Ovary (tissue), 9 donors: ENCODE results near the gene SPATA1. TPM values are rescaled to one million over a fixed set of nuclear protein-coding genes. Genes with fewer than 3 reads are reported as not detected.

Source experiments
- DNase-seq, 5 donors: peaks; one replicate each; pipeline ENCODE4 v3.0.0-alpha.2; 2019 to 2020
- H3K27ac ChIP-seq, 2 donors: fragments of 200-600 bp; one replicate each; pipeline versions ENCODE4 v1.5.1 to v1.8.0; 2019 to 2022
- H3K27me3 ChIP-seq: fragments of 200-600 bp; one replicate; pipeline ENCODE4 v1.8.0; 2022
- H3K36me3 ChIP-seq: fragments of 200-600 bp; sonication (generic); one replicate; pipeline ENCODE4 v1.5.1; 2019
- H3K4me1 ChIP-seq: one replicate; pipeline ENCODE4 v1.8.1; 2013; ENCODE audit warnings: mild to moderate bottlenecking, moderate library complexity; ENCODE audit not compliant: insufficient read depth
- H3K4me3 ChIP-seq: fragments of 200-600 bp; sonication (generic); one replicate; pipeline ENCODE4 v1.5.1; 2017
- H3K9me3 ChIP-seq, 2 donors: fragments of 200-600 bp in 1 of 2; sonication (generic) in 1 of 2; one replicate each; pipeline versions ENCODE4 v1.5.1 to v1.8.1; 2013 to 2019; ENCODE audit warnings: mild to moderate bottlenecking in 1 of 2, moderate library complexity in 1 of 2
- EP300 ChIP-seq: sonication (generic); formaldehyde crosslinking; IDR thresholded peaks from one replicate; pipeline ENCODE4 v1.6.1; 2017; ENCODE audit warnings: antibody characterized with exemption
- POLR2A ChIP-seq: fragments of 450-650 bp; IDR thresholded peaks from one replicate; pipeline ENCODE4 v1.6.1; 2017; ENCODE audit warnings: antibody characterized with exemption, mild to moderate bottlenecking, moderate library complexity
- WGBS, 3 donors: extraction: QIAGEN DNeasy Blood & Tissue Kit in 1 of 3; methylation state at CpG; one replicate each; pipeline versions ENCODE4 v1.1.5 to v1.1.7; 2013 to 2017; 5-methylcytosine and 5-hydroxymethylcytosine counted together
- intact Hi-C, 4 donors: fragments of 100-400 bp; cut with DNase I; formaldehyde crosslinking; loops; one replicate each; pipeline versions ENCODE4 v1.11.0 to v1.15.1; 2022 to 2023
- polyA plus RNA-seq, 2 donors: library from polyadenylated mRNA; stranded (reverse); fragments of 200-250 nt in 1 of 2; fragments of 350-450 nt in 1 of 2; fragmentation: Illumina TruSeq in 1 of 2; extraction: RNeasy Lipid Tissue Mini Kit (QIAGEN cat#74804) in 1 of 2; gene quantifications; one replicate each; pipeline ENCODE4 v1.2.3, GENCODE V29; 2013 to 2014
- total RNA-seq, 7 donors: library from RNA; depleted of rRNA in 2 of 7; stranded (reverse); fragments of >200 nt in 2 of 7; fragmentation: NEBNext Ultra II Directional in 3 of 7; extraction: Animal tissue kit (Norgen Biotek cat#: 25700) in 3 of 7; gene quantifications; one replicate each; pipeline versions ENCODE4 v1.1.0 to v1.2.4, GENCODE V29; 2016 to 2023
- TF ChIP-seq, protein P1 (sequence below), 3 donors: fragments of 450-650 bp in 2 of 3; fragments of 200-600 bp in 1 of 3; IDR thresholded peaks; one replicate each; pipeline versions ENCODE4 v1.5.1 to v1.8.0; 2016 to 2022; ENCODE audit warnings: antibody characterized with exemption in 3 of 3, mild to moderate bottlenecking in 1 of 3
- donor health status: DM: no; HTN: no; CAD: no; lungs with moderate emphysema.
- donor health status: DM: no; HTN: no; CAD: no.
- donor health status: Bipolar disorder and iron deficiency.
- donor health status: DM: yes; HTN: yes; CAD: no.
- donor health status: DM: no; HTN: no; CAD: no.
- donor health status: DM: yes; HTN: yes; CAD: no.

Gene SPATA1
- total and polyA plus RNA-seq, 9 donors = 0.12 to 1.9 (median 0.52) TPM; not detected in 1

DNA sequence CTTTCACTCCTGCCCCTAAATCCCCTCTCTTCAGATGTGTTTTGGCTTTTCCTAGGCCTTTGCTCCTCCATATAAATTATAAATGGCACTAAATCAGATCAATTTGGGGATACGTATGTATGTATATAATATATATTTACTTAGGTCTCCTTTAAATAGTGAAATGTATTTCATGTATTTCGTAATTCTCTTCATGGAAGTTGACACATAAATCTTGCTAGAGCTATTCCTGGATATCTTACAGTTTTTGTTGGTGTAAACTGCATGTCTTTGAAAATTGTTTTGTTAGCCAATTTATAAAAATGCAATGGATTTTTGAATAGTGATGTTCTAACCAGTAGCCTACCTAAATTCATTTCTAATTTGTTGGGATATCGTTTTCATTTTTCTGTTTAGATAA is 18.1 kb upstream of the SPATA1 start:
- intact Hi-C loops = no loop called here
- Histone ChIP-seq H3K36me3 (no peaks in the 10 kb centered on the region), H3K27ac (no peak overlapping the region), H3K27me3 (no peaks in the 10 kb centered on the region), H3K4me1 (no peaks in the 10 kb centered on the region), H3K9me3 (no peaks in the 10 kb centered on the region), H3K4me3 (no peak overlapping the region)
- WGBS, 3 donors = 74 to 90% (median 77%) methylated on average over 3 of the region's 3 CpGs
- no peak for DNase-seq
- TF ChIP-seq, protein P1, sequence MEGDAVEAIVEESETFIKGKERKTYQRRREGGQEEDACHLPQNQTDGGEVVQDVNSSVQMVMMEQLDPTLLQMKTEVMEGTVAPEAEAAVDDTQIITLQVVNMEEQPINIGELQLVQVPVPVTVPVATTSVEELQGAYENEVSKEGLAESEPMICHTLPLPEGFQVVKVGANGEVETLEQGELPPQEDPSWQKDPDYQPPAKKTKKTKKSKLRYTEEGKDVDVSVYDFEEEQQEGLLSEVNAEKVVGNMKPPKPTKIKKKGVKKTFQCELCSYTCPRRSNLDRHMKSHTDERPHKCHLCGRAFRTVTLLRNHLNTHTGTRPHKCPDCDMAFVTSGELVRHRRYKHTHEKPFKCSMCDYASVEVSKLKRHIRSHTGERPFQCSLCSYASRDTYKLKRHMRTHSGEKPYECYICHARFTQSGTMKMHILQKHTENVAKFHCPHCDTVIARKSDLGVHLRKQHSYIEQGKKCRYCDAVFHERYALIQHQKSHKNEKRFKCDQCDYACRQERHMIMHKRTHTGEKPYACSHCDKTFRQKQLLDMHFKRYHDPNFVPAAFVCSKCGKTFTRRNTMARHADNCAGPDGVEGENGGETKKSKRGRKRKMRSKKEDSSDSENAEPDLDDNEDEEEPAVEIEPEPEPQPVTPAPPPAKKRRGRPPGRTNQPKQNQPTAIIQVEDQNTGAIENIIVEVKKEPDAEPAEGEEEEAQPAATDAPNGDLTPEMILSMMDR (IDR thresholded peaks at IDR 0.05) = no peak
- TF ChIP-seq POLR2A (no peak), EP300 (no peak)

DNA sequence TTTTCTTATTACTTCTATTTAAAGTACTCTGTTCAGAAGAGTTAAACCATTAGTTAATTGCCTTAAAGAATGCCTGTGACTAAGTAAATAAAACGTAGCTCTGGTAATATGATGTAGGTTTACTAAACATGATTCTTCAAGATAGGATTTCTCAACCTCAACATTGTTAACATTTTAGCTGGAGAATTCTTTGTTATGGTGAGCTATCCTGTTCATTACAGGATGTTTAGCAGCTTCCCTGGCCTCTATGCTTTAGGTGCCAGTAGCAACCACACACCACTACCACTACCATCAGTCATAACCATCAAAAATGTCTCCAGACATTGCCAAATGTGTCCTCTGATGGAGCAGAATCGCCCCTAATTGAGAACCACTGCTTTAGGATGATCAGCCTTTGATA is 16.4 kb upstream of the SPATA1 start:
- TF ChIP-seq EP300 (no peak), POLR2A (no peak)
- TF ChIP-seq, protein P1 (IDR thresholded peaks at IDR 0.05) = no peak
- WGBS, 3 donors = 84 to 92% (median 89%) methylated on average over 2 of the region's 2 CpGs
- H3K27me3 ChIP-seq = no peaks in the 10 kb centered on the region
- intact Hi-C loops = no loop called here
- no peak for DNase-seq
- H3K9me3 ChIP-seq = no peaks in the 10 kb centered on the region
- no peak overlapping the region for H3K27ac ChIP-seq
- H3K4me1 ChIP-seq = no peaks in the 10 kb centered on the region
- H3K36me3 ChIP-seq = no peaks in the 10 kb centered on the region
- no peak overlapping the region for H3K4me3 ChIP-seq

DNA sequence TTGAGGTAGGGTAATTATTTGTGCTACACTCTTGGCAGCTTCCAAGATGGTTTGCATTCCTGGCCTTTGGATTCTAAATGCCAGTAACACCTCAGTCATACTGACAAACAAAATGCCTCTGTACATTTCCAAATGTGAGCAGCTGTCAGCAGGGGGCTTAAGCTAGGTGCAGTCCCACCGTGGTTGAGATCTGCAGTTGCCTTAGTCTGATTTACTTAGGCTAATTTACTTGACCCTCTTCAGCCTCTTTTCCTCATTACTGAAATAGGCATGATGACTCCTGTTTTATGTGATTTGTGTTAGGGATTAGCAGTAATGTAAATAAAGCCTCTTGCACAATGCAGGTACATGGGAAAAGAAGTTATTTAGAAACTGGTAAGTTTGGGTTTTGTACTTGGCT is 13.5 kb upstream of the SPATA1 start:
- TF ChIP-seq, protein P1 (IDR thresholded peaks at IDR 0.05) = no peak
- no peak for TF ChIP-seq POLR2A
- TF ChIP-seq EP300 = no peak
- no peaks in the 10 kb centered on the region for H3K27me3 ChIP-seq
- H3K36me3 ChIP-seq = no peaks in the 10 kb centered on the region
- intact Hi-C loops = no loop called here
- H3K27ac ChIP-seq = no peak overlapping the region
- no peaks in the 10 kb centered on the region for H3K9me3 ChIP-seq
- DNase-seq = no peak
- no peak overlapping the region for H3K4me3 ChIP-seq
- no peaks in the 10 kb centered on the region for H3K4me1 ChIP-seq
- WGBS, 3 donors = 60 to 84% (median 77%) methylated on average over 1 of the region's 1 CpG

DNA sequence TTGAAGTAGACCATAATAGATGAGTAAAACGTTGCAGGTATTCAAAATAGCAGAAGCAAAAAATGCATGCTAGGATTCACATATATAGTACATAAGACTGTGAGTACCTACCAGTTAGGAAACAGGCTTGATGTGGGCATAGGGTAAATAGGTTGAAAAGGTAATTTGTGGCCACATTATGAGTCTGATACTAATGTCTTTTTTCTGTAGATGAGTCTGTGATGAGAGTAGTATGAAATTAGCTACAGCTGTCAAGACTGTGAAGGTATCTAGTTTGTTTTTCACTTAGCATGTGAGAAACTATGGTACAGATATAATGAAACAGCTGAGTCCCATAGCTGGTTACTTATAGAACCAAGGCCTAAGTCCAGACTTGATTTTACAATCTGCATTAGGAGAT is 12.4 kb upstream of the SPATA1 start:
- H3K27me3 ChIP-seq = no peaks in the 10 kb centered on the region
- H3K4me3 ChIP-seq = no peak overlapping the region
- no peaks in the 10 kb centered on the region for H3K9me3 ChIP-seq
- no peak overlapping the region for H3K27ac ChIP-seq
- H3K36me3 ChIP-seq = no peaks in the 10 kb centered on the region
- TF ChIP-seq POLR2A (no peak), EP300 (no peak)
- TF ChIP-seq, protein P1 (IDR thresholded peaks at IDR 0.05) = no peak
- 73 to 83% (median 80%) methylated on average over 1 of the region's 1 CpG for WGBS, 3 donors
- intact Hi-C loops = no loop called here
- no peak for DNase-seq
- no peaks in the 10 kb centered on the region for H3K4me1 ChIP-seq

DNA sequence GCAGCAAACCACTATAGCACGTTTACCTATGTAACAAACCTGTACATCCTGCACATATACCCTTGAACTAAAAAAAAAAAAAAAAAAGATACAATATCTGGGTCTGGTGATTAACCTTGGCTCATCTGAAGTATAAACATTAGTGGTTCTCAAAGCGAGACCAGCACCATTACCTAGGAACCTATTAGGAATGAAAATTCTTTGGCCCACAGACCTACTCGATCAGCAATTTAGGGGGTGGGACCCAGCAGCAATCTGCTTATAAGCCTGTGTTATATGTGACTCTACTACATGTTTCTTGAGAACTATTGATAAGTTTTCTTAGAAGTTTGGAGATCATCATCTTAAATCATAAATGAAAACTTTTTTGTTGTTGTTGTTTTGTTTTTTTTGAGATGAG is 9.7 kb upstream of the SPATA1 start:
- Histone ChIP-seq H3K36me3 (no peaks in the 10 kb centered on the region), H3K27me3 (no peaks in the 10 kb centered on the region), H3K4me1 (no peaks in the 10 kb centered on the region), H3K27ac (no peak overlapping the region), H3K4me3 (no peak overlapping the region), H3K9me3 (no peaks in the 10 kb centered on the region)
- DNase-seq = no peak
- intact Hi-C loops = no loop called here
- TF ChIP-seq, protein P1 (IDR thresholded peaks at IDR 0.05) = no peak
- TF ChIP-seq EP300 (no peak), POLR2A (no peak)
- 73 to 90% (median 76%) methylated on average over 3 of the region's 3 CpGs for WGBS, 3 donors
